GM18861 (cell line): ENCODE results near the gene ADGRB3.

Source experiments
- ATAC-seq: cut with Tn5 transposase; IDR thresholded peaks from one replicate; pipeline ENCODE4 v1.9.1; 2021; ENCODE audit not compliant: unreplicated experiment

ADGRB3 gene

DNA sequence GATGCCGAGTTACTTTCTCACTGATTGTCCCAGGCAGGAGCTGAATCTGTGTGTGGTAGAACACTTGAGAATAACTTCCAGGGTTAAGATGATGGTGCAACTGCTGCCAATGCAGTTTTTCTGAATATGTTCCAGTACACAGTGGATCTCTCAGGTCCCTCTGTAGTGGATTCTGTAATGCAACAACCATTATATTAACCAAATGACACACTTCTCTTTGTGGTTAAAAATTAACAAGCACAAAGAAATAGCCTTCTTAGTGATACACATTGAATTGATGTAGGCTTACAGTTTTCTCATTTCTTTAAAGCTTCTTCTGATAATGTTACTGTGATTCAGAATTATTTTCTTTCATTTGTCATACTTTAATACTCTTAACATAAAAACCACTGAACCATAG lies 383.8 kb downstream of the ADGRB3 start:
- ATAC-seq: no peak

DNA sequence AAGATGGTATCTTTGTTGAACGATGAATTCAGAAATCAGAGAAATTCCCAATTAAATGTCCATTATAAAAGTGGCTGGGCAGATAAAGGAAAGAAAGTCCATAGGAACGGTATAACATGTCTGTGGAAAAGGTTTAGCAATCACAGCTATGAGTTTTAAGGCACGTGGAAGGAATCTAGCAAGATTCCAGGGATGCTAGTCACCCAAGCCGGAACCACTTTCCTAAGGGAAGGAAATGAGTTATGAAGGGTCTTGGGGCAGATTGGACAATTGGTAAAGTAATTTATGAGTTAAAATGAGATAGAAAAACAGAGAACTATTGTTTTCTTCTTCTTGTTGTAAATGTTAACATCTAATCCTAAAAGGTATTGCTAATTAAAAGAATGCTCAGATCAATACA lies 384.8 kb downstream of the ADGRB3 start:
- ATAC-seq: no peak

DNA sequence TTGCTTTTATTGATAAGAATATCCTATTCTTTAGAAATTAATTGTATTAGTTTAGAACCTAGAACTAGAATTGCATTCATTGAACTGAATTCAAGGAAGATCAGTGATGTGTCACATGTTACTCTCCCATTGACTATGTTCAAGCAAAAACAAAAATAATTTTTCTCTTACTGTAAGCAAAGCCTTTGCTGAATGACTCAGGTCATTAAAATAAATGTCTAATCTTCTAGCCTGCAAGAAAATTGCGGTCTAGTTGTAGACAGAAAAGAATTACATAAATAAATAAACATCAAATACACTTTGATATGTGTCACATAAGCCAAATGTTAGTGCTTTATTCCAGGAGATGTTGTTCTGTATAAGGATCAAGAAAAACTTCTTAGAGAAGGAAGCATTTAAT lies 387.9 kb downstream of the ADGRB3 start:
- no peak for ATAC-seq

DNA sequence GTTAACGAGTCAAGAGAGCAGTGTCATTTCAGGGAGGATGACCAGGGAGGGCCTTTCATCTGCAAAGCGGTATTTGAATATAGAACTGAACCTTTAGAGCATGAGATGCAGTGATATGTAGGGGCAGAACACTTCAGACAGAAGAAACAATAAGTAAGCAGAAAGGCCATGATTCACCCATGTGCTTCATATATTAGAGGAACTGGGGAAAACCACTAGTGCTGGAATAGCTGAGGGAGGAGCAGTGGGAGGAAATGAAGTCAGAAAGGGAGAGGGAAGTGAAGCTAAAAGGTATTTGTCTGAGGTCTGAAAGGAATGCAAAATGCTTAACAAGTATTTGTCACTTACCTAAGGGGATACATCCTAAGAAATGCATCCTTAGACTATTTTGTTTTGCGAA lies 391.2 kb downstream of the ADGRB3 start:
- no peak for ATAC-seq

- ATAC-seq: no peak
Observed at GRCh38 chr6:69026715-69027114, 391.6 kb downstream of the ADGRB3 start.

DNA sequence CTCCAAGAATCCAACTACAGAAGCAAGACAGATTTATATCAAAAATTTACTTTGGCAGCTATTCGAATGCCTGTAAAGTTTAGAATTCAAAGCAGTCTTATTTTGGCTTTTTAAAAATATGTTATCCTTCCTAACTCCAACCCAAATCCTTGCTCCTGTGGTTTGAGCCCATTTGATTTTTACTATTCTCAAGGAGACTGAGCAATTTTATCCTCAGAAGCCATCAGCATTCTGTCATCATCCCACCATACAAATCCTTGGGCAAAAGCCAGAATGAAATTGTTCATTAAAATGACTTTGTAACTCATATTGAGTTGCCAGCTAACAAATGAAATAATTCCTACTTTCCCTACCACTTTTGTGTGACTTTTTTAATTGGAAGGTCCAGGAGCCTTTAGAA lies 392.8 kb downstream of the ADGRB3 start:
- ATAC-seq: no peak

DNA sequence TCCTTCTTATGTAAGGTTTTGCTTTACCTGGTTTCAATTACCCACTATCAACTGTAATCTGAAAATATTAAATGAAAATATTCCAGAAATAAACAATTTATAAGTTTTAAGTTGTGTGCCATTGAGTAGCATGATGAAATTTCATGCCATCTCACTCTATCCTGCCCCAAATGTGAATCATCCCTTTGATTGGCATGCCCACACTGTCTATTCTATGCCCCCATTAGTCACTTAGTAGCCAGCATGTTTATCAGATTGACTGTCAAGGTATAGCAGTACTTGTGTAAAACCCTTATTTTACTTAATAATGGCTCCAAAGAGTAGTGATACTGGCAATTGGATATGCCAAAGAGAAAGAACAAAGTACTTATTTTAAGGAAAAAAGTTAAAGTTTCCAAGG lies 403.8 kb downstream of the ADGRB3 start:
- no peak for ATAC-seq

- no peak for ATAC-seq
Observed at GRCh38 chr6:69042297-69042696, 407.2 kb downstream of the ADGRB3 start.

DNA sequence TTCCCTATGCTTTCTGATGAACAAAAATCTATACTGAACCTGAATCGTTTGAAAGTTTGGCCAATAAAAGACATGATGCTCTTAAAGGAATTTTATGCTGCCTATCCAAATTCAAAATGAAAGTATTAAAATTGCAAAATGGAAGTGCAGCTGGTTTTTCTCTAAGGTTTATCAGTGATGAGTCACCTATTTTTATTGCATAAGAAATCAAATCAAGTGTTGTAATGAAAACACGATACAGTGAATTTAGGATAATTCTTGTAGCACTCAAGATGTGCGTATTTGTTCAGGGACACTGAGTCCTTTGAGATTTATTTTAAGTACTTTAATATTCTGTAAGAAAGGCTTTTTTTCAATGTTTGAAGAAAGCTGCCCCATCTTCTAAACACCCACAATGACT lies 409.5 kb downstream of the ADGRB3 start:
- no peak for ATAC-seq

- no peak for ATAC-seq
Observed at GRCh38 chr6:69059413-69059812, 424.3 kb downstream of the ADGRB3 start.

DNA sequence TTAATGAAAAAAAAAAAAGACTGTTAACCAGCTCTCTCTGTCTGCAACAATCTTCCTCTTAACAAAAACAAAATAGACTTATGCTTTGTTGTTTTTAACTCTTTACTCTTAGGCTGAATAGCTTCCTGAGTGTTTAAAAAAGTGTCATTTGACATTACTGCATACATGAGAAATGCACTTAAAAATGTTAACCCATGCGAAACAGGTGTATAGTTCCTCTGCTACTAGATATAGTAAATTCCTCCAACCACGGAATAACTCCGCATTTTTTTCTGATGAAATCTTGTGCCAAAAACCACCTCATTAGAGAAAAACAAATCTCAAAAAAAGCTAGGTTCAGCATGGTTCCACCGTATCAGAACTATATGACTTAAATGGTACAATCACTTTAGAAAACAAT lies 426.0 kb downstream of the ADGRB3 start:
- no peak for ATAC-seq

- no peak for ATAC-seq
Observed at GRCh38 chr6:69063401-69063800, 428.3 kb downstream of the ADGRB3 start.

DNA sequence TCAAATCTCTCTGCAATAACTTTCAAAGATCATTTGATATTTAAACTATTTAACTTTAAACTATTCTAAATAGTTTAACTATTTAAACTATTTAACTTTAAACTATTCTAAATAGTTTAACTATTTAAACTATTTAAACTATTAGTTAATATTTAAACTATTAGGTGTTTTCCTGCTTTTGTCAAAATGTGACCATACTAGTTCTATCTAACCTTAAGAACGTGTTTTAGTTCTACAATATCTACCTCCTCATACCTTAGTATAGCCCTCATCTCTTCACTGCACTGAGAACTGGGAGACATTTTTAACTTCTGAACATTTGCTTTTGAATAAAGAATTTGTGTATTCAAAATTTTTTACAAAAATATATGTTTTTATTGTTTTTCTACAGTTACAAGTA lies 429.1 kb downstream of the ADGRB3 start:
- ATAC-seq: peak; percentile 59

- ATAC-seq: no peak
Observed at GRCh38 chr6:69069881-69070280, 434.8 kb downstream of the ADGRB3 start.

DNA sequence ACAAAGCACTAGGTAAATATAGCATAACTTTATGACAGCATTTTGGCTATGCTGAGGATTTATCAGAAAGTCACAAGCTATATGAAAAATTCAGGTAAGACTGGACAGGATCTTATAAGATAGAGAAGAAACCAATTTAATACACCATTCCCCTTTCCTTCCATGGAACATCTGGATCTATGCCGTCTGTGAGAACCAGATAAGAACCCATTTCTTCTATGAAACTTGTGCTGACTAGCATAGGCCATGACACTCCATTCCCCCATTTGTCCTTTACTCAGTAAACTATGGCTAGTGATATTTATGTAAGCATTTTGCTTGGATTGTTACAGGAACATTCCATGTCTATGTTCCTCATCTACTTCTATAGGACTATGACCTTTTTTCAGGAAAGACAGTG lies 437.7 kb downstream of the ADGRB3 start:
- no peak for ATAC-seq

DNA sequence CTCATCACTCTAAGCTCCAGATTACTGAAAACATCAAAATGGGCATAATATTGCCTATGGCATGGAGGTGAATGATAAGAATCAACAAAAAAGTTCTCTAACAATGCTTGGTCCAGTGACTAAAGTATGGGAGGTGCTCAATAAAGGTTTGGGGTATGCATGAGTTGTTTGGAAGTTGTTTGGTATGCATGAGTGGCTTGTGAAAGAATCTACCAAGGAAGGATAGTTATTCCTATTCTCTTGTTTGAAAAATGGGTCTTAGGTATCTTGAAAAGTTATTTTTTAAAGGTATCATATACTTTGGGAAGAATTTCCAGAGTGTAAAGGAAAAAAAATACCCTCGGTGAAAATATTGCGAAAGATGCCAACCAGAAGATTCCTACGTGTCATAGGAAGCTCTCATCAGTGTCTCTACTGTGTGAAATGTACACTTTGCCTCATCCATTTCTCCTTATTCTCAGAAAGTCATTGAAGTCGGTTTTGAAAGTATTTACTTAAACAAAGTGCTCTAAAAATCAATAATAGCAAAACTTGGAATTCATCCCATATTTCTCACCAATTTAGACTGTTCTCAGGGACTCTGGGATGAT lies 449.8 kb downstream of the ADGRB3 start:
- ATAC-seq: no peak

- ATAC-seq: no peak
Observed at GRCh38 chr6:69086689-69087088, 451.6 kb downstream of the ADGRB3 start.

DNA sequence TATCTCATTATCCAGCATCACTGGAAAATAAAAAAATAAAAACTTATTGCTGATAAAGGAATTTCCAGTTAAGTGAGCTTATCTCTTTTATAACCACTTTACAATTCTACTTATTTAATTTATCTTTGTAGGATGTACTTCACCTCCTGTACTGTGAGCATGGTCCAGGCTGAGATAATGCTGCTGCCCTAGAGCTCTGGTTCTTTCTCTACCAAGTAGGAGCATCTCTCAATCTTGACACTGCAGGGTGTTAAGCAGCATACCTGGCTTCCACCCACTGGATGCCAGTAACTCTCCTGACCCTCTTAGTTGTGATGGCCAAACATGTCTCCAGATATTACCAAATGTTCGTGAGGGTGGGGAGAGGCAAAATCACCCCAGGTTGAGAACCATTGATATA lies 454.5 kb downstream of the ADGRB3 start:
- no peak for ATAC-seq

DNA sequence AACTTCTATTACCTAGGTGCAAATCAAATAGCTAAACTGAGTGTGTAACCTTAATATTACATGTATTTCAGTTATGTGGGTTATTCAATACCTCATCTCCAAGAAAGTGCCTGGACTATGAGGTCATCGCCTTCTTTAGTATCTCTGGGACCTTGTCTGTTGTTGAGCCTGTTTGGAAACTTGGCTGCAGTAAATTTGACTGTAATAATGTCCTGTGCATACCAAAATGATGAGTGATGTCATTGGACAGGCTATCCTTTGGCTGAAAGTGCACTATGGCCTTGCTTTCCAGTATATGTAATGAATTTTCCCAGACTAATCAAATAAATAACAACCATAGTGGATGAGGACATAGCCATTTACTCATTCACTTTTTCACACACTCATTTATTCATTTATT lies 455.1 kb downstream of the ADGRB3 start:
- ATAC-seq: no peak

GRCh38 chr6:69096681-69097080 lies 461.6 kb downstream of the ADGRB3 start:
- ATAC-seq: no peak

DNA sequence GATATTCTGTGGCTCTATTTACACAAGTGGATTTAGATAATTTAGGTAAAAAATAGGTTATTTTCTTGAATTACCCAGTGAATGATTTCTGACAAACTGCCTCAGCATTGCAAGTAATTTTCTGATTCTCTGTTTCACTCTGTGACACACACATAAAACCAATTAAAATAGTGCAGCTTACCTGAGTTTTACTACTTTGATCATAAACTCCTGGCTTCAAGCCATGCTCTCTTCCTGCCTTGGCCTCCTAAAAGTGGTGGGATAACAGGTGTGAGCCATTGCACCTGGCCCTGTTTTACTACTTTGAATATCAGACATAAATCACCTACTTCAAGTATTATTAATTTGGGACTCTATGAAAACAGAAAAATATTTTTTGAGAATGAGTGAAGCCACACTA lies 462.9 kb downstream of the ADGRB3 start:
- ATAC-seq: no peak

GRCh38 chr6:69098910-69099309 lies 463.8 kb downstream of the ADGRB3 start:
- ATAC-seq: no peak

DNA sequence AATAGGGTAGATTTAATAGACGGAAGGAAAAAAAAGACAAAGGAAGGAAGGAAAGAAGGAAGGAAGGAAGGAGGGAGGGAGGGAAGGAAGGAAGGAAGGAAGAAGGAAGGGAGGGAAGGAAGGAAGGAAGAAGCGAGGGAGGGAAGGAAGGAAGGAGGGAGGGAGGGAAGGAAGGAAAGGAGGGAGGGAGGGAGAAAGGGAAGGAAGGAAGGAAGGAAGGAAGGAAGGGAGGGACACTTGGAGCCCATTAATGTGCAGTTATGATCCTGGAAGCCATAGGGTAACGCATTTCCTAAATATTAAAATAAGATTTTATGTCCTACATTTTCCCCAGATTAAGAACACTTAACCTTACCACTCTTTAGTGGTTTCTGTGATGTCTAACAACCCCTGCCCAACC lies 465.7 kb downstream of the ADGRB3 start:
- no peak for ATAC-seq

GRCh38 chr6:69102416-69102815 lies 467.3 kb downstream of the ADGRB3 start:
- ATAC-seq: no peak
